Sigmoid colon (tissue), 7 donors: ENCODE results near the gene GSG1L. TPM values are rescaled to one million over a fixed set of nuclear protein-coding genes. Genes with fewer than 3 reads are reported as not detected.

Experiments
- DNase-seq: peaks from one replicate; pipeline ENCODE4 v3.0.0-alpha.2; 2019
- H3K27ac ChIP-seq, 4 donors: fragments of 200-600 bp; sonication (generic); one replicate each; pipeline ENCODE4 v1.5.1; 2016 to 2019; ENCODE audit warnings: mild to moderate bottlenecking in 1 of 4
- H3K27me3 ChIP-seq, 3 donors: fragments of 200-600 bp; sonication (generic); one replicate each; pipeline ENCODE4 v1.5.1; 2019; ENCODE audit warnings: mild to moderate bottlenecking in 1 of 3
- H3K36me3 ChIP-seq, 4 donors: fragments of 200-600 bp; sonication (generic); one replicate each; pipeline ENCODE4 v1.5.1; 2016 to 2019
- H3K4me1 ChIP-seq, 4 donors: fragments of 200-600 bp; sonication (generic); one replicate each; pipeline ENCODE4 v1.5.1; 2017 to 2019
- H3K4me3 ChIP-seq, 4 donors: fragments of 200-600 bp; sonication (generic); one replicate each; pipeline ENCODE4 v1.5.1; 2017 to 2019; ENCODE audit warnings: mild to moderate bottlenecking in 2 of 4, moderate library complexity in 1 of 4
- H3K9me3 ChIP-seq, 4 donors: fragments of 200-600 bp in 3 of 4; sonication (generic) in 3 of 4; one replicate each; pipeline versions ENCODE4 v1.5.1 to v1.6.1; 2013 to 2019
- CTCF ChIP-seq, 4 experiments: fragments of 450-650 bp in 3 of 4; fragments of 200-600 bp in 1 of 4; IDR thresholded peaks; one replicate each; pipeline ENCODE4 v1.5.1; 2016 to 2019; ENCODE audit warnings: antibody characterized with exemption in 4 of 4, mild to moderate bottlenecking in 3 of 4, moderate library complexity in 2 of 4
- EP300 ChIP-seq, 4 donors: sonication (generic); formaldehyde crosslinking; IDR thresholded peaks; one replicate each; pipeline ENCODE4 v1.6.1; 2017; ENCODE audit warnings: antibody characterized with exemption in 4 of 4
- POLR2A ChIP-seq, 2 donors: fragments of 450-650 bp; IDR thresholded peaks; one replicate each; pipeline ENCODE4 v1.6.1; 2016; ENCODE audit warnings: antibody characterized with exemption in 2 of 2, mild to moderate bottlenecking in 2 of 2, moderate library complexity in 2 of 2
- POLR2AphosphoS5 ChIP-seq, 4 donors: sonication (generic); formaldehyde crosslinking; IDR thresholded peaks; one replicate each; pipeline ENCODE4 v1.6.1; 2017; ENCODE audit warnings: antibody characterized with exemption in 4 of 4
- WGBS, 2 donors: extraction: QIAGEN DNeasy Blood & Tissue Kit; methylation state at CpG; one replicate each; pipeline ENCODE4 v1.1.7; 2013; 5-methylcytosine and 5-hydroxymethylcytosine counted together
- intact Hi-C: fragments of 100-400 bp; cut with DNase I; formaldehyde crosslinking; loops from one replicate; pipeline ENCODE4 v1.15.1; 2023
- polyA plus RNA-seq, 3 donors: library from polyadenylated mRNA; stranded (reverse); fragments of 200-250 nt; gene quantifications; one replicate each; pipeline ENCODE4 v1.2.3, GENCODE V29; 2013
- total RNA-seq, 4 donors: library from RNA; depleted of rRNA; stranded (reverse); fragments of >200 nt; gene quantifications; one replicate each; pipeline ENCODE4 v1.1.0, GENCODE V29; 2016
- donor health status: healthy with polysubstance abuse.
- donor health status: Bipolar disorder and iron deficiency.
- donor health status: healthy.

GSG1L gene
- total and polyA plus RNA-seq, 7 donors, result 0.25 to 0.66 (median 0.36) TPM; not detected in 2

- intact Hi-C loops, result no loop called here
- DNase-seq, result no peak
- Histone ChIP-seq H3K4me1 (no peaks in the 10 kb centered on the region), H3K27me3 (no peaks in the 10 kb centered on the region), H3K4me3 (no peak overlapping the region), H3K27ac (no peak overlapping the region), H3K36me3 (peaks cover 0 to 78% (median 35%) of the 10 kb centered on the region in 4 donors), H3K9me3 (no peaks in the 10 kb centered on the region)
- TF ChIP-seq EP300 (IDR thresholded peaks at IDR 0.05), result no peak
- TF ChIP-seq POLR2AphosphoS5 (IDR thresholded peaks at IDR 0.05), result no peak
- 88 to 91% methylated on average over 7 of the region's 7 CpGs for whole genome bisulfite sequencing, 2 donors
Measured at GRCh38 chr16:27767081-27767480, 296.4 kb downstream of the GSG1L start.

- 95 to 98% methylated on average over 21 of the region's 21 CpGs for WGBS, 2 donors
- TF ChIP-seq EP300 (IDR thresholded peaks at IDR 0.05) (no peak), CTCF (IDR thresholded peaks at IDR 0.05) (no peak), POLR2AphosphoS5 (IDR thresholded peaks at IDR 0.05) (no peak), POLR2A (IDR thresholded peaks at IDR 0.05) (no peak)
- H3K9me3 ChIP-seq, result no peaks in the 10 kb centered on the region
- H3K36me3 ChIP-seq, result peaks cover 0 to 78% (median 39%) of the 10 kb centered on the region in 4 donors
- DNase-seq, result no peak
- no peak overlapping the region for H3K4me3 ChIP-seq
- no peak overlapping the region for H3K27ac ChIP-seq
- no peaks in the 10 kb centered on the region for H3K4me1 ChIP-seq
- no peaks in the 10 kb centered on the region for H3K27me3 ChIP-seq
- intact Hi-C loops, result no loop called here
Measured at GRCh38 chr16:27766236-27766925, 297.1 kb downstream of the GSG1L start.

- Histone ChIP-seq H3K4me1 (no peaks in the 10 kb centered on the region), H3K27ac (no peak overlapping the region), H3K9me3 (no peaks in the 10 kb centered on the region), H3K27me3 (no peaks in the 10 kb centered on the region), H3K36me3 (peaks cover 0 to 68% (median 38%) of the 10 kb centered on the region in 4 donors), H3K4me3 (no peak overlapping the region)
- TF ChIP-seq CTCF (IDR thresholded peaks at IDR 0.05) (no peak), POLR2A (IDR thresholded peaks at IDR 0.05) (no peak), POLR2AphosphoS5 (IDR thresholded peaks at IDR 0.05) (no peak), EP300 (IDR thresholded peaks at IDR 0.05) (no peak)
- 86 to 88% methylated on average over 8 of the region's 8 CpGs for WGBS, 2 donors
- no peak for DNase-seq
- intact Hi-C loops, result no loop called here
Measured at GRCh38 chr16:27764869-27765675, 298.4 kb downstream of the GSG1L start.

- 86 to 95% methylated on average over 3 of the region's 3 CpGs for WGBS, 2 donors
- intact Hi-C loops, result no loop called here
- no peaks in the 10 kb centered on the region for H3K4me1 ChIP-seq
- no peak overlapping the region for H3K27ac ChIP-seq
- H3K27me3 ChIP-seq, result no peaks in the 10 kb centered on the region
- no peak overlapping the region for H3K4me3 ChIP-seq
- no peak for DNase-seq
- H3K36me3 ChIP-seq, result peaks cover 0 to 62% (median 35%) of the 10 kb centered on the region in 4 donors
- TF ChIP-seq EP300 (IDR thresholded peaks at IDR 0.05), result no peak
- TF ChIP-seq POLR2AphosphoS5 (IDR thresholded peaks at IDR 0.05), result no peak
- H3K9me3 ChIP-seq, result no peaks in the 10 kb centered on the region
Measured at GRCh38 chr16:27764427-27764826, 299.1 kb downstream of the GSG1L start.

GRCh38 chr16:27762441-27762840 lies 301.1 kb downstream of the GSG1L start:
- WGBS, 2 donors, result 93 to 95% methylated on average over 3 of the region's 3 CpGs
- Histone ChIP-seq H3K9me3 (no peaks in the 10 kb centered on the region), H3K36me3 (peaks cover 0 to 52% (median 26%) of the 10 kb centered on the region in 4 donors), H3K27ac (no peak overlapping the region), H3K4me1 (no peaks in the 10 kb centered on the region), H3K4me3 (no peak overlapping the region), H3K27me3 (no peaks in the 10 kb centered on the region)
- intact Hi-C loops, result no loop called here
- TF ChIP-seq EP300 (IDR thresholded peaks at IDR 0.05) (no peak), CTCF (IDR thresholded peaks at IDR 0.05) (no peak), POLR2AphosphoS5 (IDR thresholded peaks at IDR 0.05) (no peak), POLR2A (IDR thresholded peaks at IDR 0.05) (no peak)
- DNase-seq, result no peak
